HEK293 (cell line): ENCODE data around the gene ISYNA1.

Experiments
- CTCF ChIA-PET: fragments of 350-600 bp; formaldehyde crosslinking; extraction: SDS; loops from one replicate; lab custom pipeline; 2021; ENCODE audit warnings: antibody characterized with exemption; lab: Yijun Ruan, JAX
- POLR2A ChIA-PET: fragments of 300-600 bp; formaldehyde crosslinking; extraction: SDS; loops from one replicate; lab custom pipeline; 2020; ENCODE audit warnings: antibody characterized with exemption, inconsistent platforms; lab: Yijun Ruan, JAX
- H3K27ac ChIP-seq: fragments of 200-500 bp; sonication (Bioruptor generic); 2 replicates; pipeline ENCODE4 v1.5.1; 2014; ENCODE audit warnings: low read depth, low read length, control low read depth, inconsistent platforms; ENCODE audit errors: extremely low read depth
- H3K36me3 ChIP-seq, 2 experiments: fragments of 200-500 bp in 1 of 2; sonication (Bioruptor generic) in 1 of 2; 1 replicate in 1 of 2; 2 replicates in 1 of 2; pipeline ENCODE4 v1.5.1; 2014 to 2017; ENCODE audit warnings: inconsistent platforms in 2 of 2, low read length in 2 of 2; ENCODE audit not compliant: control insufficient read depth in 2 of 2, insufficient read depth in 1 of 2
- H3K4me1 ChIP-seq: fragments of 200-500 bp; sonication (Bioruptor generic); 2 replicates; pipeline ENCODE4 v1.5.1; 2014; ENCODE audit warnings: mild to moderate bottlenecking, low read length, inconsistent platforms; ENCODE audit not compliant: control insufficient read depth, insufficient read depth
- H3K4me3 ChIP-seq: 2 replicates; pipeline ENCODE4 v1.5.1; 2011; ENCODE audit warnings: low read depth, mild to moderate bottlenecking, control low read depth, low read length, moderate library complexity
- H3K9me3 ChIP-seq: fragments of 200-500 bp; sonication (Bioruptor generic); 2 replicates; pipeline ENCODE4 v1.5.1; 2014; ENCODE audit warnings: low read depth, low read length, inconsistent platforms; ENCODE audit not compliant: control insufficient read depth, insufficient read depth
- GLIS1 ChIP-seq: fragments of 450-650 bp; formaldehyde crosslinking; IDR thresholded peaks from 2 replicates; pipeline ENCODE4 v1.5.1; 2016; ENCODE audit warnings: missing biosample characterization, missing genetic modification characterization
- KLF8 ChIP-seq: fragments of 450-650 bp; formaldehyde crosslinking; IDR thresholded peaks from 2 replicates; pipeline ENCODE4 v1.5.1; 2016; ENCODE audit warnings: missing biosample characterization, missing genetic modification characterization
- KLF9 ChIP-seq: fragments of 450-650 bp; formaldehyde crosslinking; IDR thresholded peaks from 2 replicates; pipeline ENCODE4 v1.5.1; 2016; ENCODE audit warnings: missing biosample characterization, missing genetic modification characterization, low read depth
- MEIS1 ChIP-seq: sonication (generic); formaldehyde crosslinking; IDR thresholded peaks from 2 replicates; pipeline ENCODE4 v1.8.1; 2022; ENCODE audit warnings: missing genetic modification reagents, mild to moderate bottlenecking, borderline replicate concordance
- OVOL3 ChIP-seq: fragments of 450-650 bp; formaldehyde crosslinking; IDR thresholded peaks from 2 replicates; pipeline ENCODE4 v1.5.1; 2016; ENCODE audit warnings: missing biosample characterization, missing genetic modification characterization
- PBX3 ChIP-seq: sonication (generic); formaldehyde crosslinking; IDR thresholded peaks from 2 replicates; pipeline ENCODE4 v1.8.1; 2022; ENCODE audit warnings: mild to moderate bottlenecking, moderate library complexity, missing genetic modification reagents
- TSHZ1 ChIP-seq: fragments of 450-650 bp; formaldehyde crosslinking; IDR thresholded peaks from 2 replicates; pipeline ENCODE4 v1.5.1; 2016; ENCODE audit warnings: missing biosample characterization, missing genetic modification characterization, borderline replicate concordance
- ZBTB21 ChIP-seq: fragments of 450-650 bp; formaldehyde crosslinking; IDR thresholded peaks from 2 replicates; pipeline ENCODE4 v1.5.1; 2017; ENCODE audit warnings: missing biosample characterization, missing genetic modification characterization
- ZIC2 ChIP-seq: fragments of 450-650 bp; formaldehyde crosslinking; IDR thresholded peaks from 2 replicates; pipeline ENCODE4 v1.5.1; 2016; ENCODE audit warnings: missing biosample characterization, missing genetic modification characterization
- ZNF169 ChIP-seq: fragments of 450-650 bp; formaldehyde crosslinking; IDR thresholded peaks from 2 replicates; pipeline ENCODE4 v1.5.1; 2016; ENCODE audit warnings: missing biosample characterization, missing genetic modification characterization
- ZNF174 ChIP-seq: fragments of 450-650 bp; formaldehyde crosslinking; IDR thresholded peaks from 2 replicates; pipeline ENCODE4 v1.5.0; 2017; ENCODE audit warnings: missing biosample characterization, mild to moderate bottlenecking, missing genetic modification characterization
- ZNF211 ChIP-seq: fragments of 450-650 bp; formaldehyde crosslinking; IDR thresholded peaks from 2 replicates; pipeline ENCODE4 v1.5.1; 2016; ENCODE audit warnings: low read depth, missing biosample characterization, missing genetic modification characterization
- ZNF24 ChIP-seq: fragments of 450-650 bp; formaldehyde crosslinking; IDR thresholded peaks from 2 replicates; pipeline ENCODE4 v1.5.1; 2016; ENCODE audit warnings: missing biosample characterization, missing genetic modification characterization
- ZNF266 ChIP-seq: fragments of 450-650 bp; formaldehyde crosslinking; IDR thresholded peaks from 2 replicates; pipeline ENCODE4 v1.5.1; 2016; ENCODE audit warnings: missing biosample characterization, missing genetic modification characterization, low read depth
- ZNF426 ChIP-seq: fragments of 450-650 bp; formaldehyde crosslinking; IDR thresholded peaks from 2 replicates; pipeline ENCODE4 v1.5.1; 2017; ENCODE audit warnings: missing biosample characterization, missing genetic modification characterization, mild to moderate bottlenecking, inconsistent platforms, moderate library complexity
- ZNF488 ChIP-seq: fragments of 450-650 bp; formaldehyde crosslinking; IDR thresholded peaks from 2 replicates; pipeline ENCODE4 v1.5.1; 2016; ENCODE audit warnings: missing biosample characterization, missing genetic modification characterization
- ZNF596 ChIP-seq: fragments of 450-650 bp; IDR thresholded peaks from 2 replicates; pipeline ENCODE4 v1.5.0; 2018; ENCODE audit warnings: missing biosample characterization, mild to moderate bottlenecking, missing genetic modification characterization, moderate library complexity
- ZNF677 ChIP-seq: fragments of 450-650 bp; IDR thresholded peaks from 2 replicates; pipeline ENCODE4 v1.5.0; 2018; ENCODE audit warnings: missing biosample characterization, mild to moderate bottlenecking, missing genetic modification characterization, moderate library complexity
- ZNF768 ChIP-seq: fragments of 450-650 bp; formaldehyde crosslinking; IDR thresholded peaks from 2 replicates; pipeline ENCODE4 v1.5.1; 2018; ENCODE audit warnings: missing biosample characterization, mild to moderate bottlenecking, missing genetic modification characterization
- ZSCAN30 ChIP-seq: fragments of 450-650 bp; IDR thresholded peaks from 2 replicates; pipeline ENCODE4 v1.5.1; 2018; ENCODE audit warnings: missing biosample characterization, mild to moderate bottlenecking, missing genetic modification characterization, moderate library complexity
- ZXDB ChIP-seq: fragments of 450-650 bp; formaldehyde crosslinking; IDR thresholded peaks from 2 replicates; pipeline ENCODE4 v1.5.1; 2016; ENCODE audit warnings: missing biosample characterization, missing genetic modification characterization
- TF ChIP-seq, protein P1 (sequence below): fragments of 450-650 bp; formaldehyde crosslinking; IDR thresholded peaks from 2 replicates; pipeline ENCODE4 v1.5.1; 2016; ENCODE audit warnings: missing biosample characterization, missing genetic modification characterization
- TF ChIP-seq, protein P2 (sequence below): fragments of 450-650 bp; formaldehyde crosslinking; IDR thresholded peaks from 2 replicates; pipeline ENCODE4 v1.5.1; 2016; ENCODE audit warnings: missing biosample characterization, missing genetic modification characterization
- TF ChIP-seq, protein P3 (sequence below): fragments of 450-650 bp; formaldehyde crosslinking; IDR thresholded peaks from 2 replicates; pipeline ENCODE4 v1.5.1; 2016; ENCODE audit warnings: missing biosample characterization, missing genetic modification characterization

The ISYNA1 gene

DNA sequence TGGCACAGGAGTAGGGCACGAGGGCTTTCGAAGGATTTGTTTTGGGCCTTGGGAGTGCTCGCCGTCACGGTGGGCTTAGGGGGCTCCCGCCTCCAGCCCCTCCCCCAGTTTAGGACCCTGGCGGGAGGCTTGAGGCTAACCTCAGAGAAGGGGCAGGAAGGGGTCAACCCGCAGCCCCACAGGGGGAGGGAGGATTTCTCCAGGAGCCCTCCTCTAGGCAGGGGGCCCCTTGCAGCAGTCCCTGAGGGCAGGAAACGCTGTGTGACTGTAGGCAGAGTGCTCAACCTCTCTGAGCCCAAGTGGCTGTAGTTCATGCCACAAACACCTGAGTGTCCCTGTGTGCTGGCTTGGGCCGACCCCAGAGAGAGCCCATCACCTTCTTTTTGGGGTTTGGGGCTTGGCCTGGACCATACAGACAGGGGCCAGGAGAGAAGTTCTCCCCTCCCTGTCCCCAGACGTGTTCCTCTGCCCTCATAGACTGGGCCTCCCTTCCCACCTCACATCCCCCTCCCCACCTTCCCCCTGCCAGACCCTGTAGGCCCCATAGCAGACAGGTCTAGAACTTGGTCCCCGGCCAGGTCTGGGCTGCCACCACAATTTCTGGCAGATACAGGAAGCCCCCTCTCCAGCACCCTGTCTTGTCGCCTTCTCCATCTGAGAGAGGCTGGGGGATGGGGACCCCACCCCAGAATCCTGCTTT is 8.1 kb downstream of the ISYNA1 start:
- Histone ChIP-seq H3K36me3 (peaks cover 3 to 6% of the 10 kb centered on the region in 2 experiments; a peak in 1 of 3 replicates), H3K9me3 (no peaks in the 10 kb centered on the region), H3K4me1 (peaks cover 24% of the 10 kb centered on the region), H3K27ac (peak overlapping the region; percentile 41; the same call in 1 of the 2 replicates), H3K4me3 (no peak overlapping the region)
- POLR2A ChIA-PET: interaction anchor here (1.7 kb wide), 1 partner anchor 11 kb away, joined by 5 read pairs; the partner anchor contains the start of gene SSBP4
- CTCF ChIA-PET: interaction anchor here (0.9 kb wide), 1 partner anchor 123 kb away, joined by 3 read pairs; no protein-coding TSS in a partner anchor
- no peak for TF ChIP-seq ZNF426 (tag by site-specific recombination)
- TF ChIP-seq, protein P1, sequence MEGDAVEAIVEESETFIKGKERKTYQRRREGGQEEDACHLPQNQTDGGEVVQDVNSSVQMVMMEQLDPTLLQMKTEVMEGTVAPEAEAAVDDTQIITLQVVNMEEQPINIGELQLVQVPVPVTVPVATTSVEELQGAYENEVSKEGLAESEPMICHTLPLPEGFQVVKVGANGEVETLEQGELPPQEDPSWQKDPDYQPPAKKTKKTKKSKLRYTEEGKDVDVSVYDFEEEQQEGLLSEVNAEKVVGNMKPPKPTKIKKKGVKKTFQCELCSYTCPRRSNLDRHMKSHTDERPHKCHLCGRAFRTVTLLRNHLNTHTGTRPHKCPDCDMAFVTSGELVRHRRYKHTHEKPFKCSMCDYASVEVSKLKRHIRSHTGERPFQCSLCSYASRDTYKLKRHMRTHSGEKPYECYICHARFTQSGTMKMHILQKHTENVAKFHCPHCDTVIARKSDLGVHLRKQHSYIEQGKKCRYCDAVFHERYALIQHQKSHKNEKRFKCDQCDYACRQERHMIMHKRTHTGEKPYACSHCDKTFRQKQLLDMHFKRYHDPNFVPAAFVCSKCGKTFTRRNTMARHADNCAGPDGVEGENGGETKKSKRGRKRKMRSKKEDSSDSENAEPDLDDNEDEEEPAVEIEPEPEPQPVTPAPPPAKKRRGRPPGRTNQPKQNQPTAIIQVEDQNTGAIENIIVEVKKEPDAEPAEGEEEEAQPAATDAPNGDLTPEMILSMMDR (tag by site-specific recombination): no peak
- TF ChIP-seq ZNF768: peak; percentile 99
- no peak for TF ChIP-seq ZNF266 (tag by site-specific recombination)
- no peak for TF ChIP-seq TSHZ1
- peak; percentile 27; the same call in 1 of the 2 replicates for TF ChIP-seq ZNF24 (tag by site-specific recombination)
- TF ChIP-seq ZSCAN30: peak; percentile 62; the same call in 1 of the 2 replicates
- TF ChIP-seq ZXDB (tag by site-specific recombination): peak; percentile 37; the same call in 1 of the 2 replicates
- no peak for TF ChIP-seq PBX3 (CRISPR knock-in tag)
- TF ChIP-seq, protein P2, sequence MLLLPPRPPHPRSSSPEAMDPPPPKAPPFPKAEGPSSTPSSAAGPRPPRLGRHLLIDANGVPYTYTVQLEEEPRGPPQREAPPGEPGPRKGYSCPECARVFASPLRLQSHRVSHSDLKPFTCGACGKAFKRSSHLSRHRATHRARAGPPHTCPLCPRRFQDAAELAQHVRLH (tag by site-specific recombination): peak; percentile 54; the same call in 1 of the 2 replicates
- TF ChIP-seq GLIS1: peak; percentile 86
- no peak for TF ChIP-seq ZNF211 (tag by site-specific recombination)
- TF ChIP-seq, protein P3, sequence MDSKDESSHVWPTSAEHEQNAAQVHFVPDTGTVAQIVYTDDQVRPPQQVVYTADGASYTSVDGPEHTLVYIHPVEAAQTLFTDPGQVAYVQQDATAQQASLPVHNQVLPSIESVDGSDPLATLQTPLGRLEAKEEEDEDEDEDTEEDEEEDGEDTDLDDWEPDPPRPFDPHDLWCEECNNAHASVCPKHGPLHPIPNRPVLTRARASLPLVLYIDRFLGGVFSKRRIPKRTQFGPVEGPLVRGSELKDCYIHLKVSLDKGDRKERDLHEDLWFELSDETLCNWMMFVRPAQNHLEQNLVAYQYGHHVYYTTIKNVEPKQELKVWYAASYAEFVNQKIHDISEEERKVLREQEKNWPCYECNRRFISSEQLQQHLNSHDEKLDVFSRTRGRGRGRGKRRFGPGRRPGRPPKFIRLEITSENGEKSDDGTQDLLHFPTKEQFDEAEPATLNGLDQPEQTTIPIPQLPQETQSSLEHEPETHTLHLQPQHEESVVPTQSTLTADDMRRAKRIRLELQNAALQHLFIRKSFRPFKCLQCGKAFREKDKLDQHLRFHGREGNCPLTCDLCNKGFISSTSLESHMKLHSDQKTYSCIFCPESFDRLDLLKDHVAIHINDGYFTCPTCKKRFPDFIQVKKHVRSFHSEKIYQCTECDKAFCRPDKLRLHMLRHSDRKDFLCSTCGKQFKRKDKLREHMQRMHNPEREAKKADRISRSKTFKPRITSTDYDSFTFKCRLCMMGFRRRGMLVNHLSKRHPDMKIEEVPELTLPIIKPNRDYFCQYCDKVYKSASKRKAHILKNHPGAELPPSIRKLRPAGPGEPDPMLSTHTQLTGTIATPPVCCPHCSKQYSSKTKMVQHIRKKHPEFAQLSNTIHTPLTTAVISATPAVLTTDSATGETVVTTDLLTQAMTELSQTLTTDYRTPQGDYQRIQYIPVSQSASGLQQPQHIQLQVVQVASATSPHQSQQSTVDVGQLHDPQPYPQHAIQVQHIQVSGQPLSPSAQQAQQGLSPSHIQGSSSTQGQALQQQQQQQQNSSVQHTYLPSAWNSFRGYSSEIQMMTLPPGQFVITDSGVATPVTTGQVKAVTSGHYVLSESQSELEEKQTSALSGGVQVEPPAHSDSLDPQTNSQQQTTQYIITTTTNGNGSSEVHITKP (tag by site-specific recombination): peak; percentile 8
- no peak for TF ChIP-seq ZIC2 (tag by site-specific recombination)
- TF ChIP-seq KLF9 (tag by site-specific recombination): no peak
- TF ChIP-seq KLF8 (tag by site-specific recombination): no peak
- no peak for TF ChIP-seq ZBTB21 (tag by site-specific recombination)
- TF ChIP-seq OVOL3: no peak
- TF ChIP-seq ZNF488 (tag by site-specific recombination): no peak
- no peak for TF ChIP-seq MEIS1 (CRISPR knock-in tag)
- TF ChIP-seq ZNF596 (tag by site-specific recombination): peak; percentile 51
- no peak for TF ChIP-seq ZNF169
- TF ChIP-seq ZNF677 (tag by site-specific recombination): peak; percentile 7; the same call in 1 of the 2 replicates
- TF ChIP-seq ZNF174: no peak
